Upper lobe of left lung (tissue), 6 donors: ENCODE results near the gene SCART1. TPM values are rescaled to one million over a fixed set of nuclear protein-coding genes. Genes with fewer than 3 reads are reported as not detected.

ENCODE experiments used
- ATAC-seq, 2 donors: fragments of 200-7000 bp; cut with Tn5 transposase; one replicate each; pipeline ENCODE4 v1.9.1; 2022; ENCODE audit warnings: mild to moderate bottlenecking in 2 of 2, moderate library complexity in 2 of 2; ENCODE audit not compliant: low FRiP score in 2 of 2
- DNase-seq, 2 donors: peaks; one replicate each; pipeline ENCODE4 v3.0.0-alpha.2; 2019 to 2020
- H3K27ac ChIP-seq, 4 donors: fragments of 200-600 bp; sonication (generic); one replicate each; pipeline ENCODE4 v1.5.1; 2016 to 2019
- H3K27me3 ChIP-seq, 4 donors: fragments of 200-600 bp; sonication (generic); one replicate each; pipeline ENCODE4 v1.5.1; 2017 to 2019
- H3K36me3 ChIP-seq, 4 donors: fragments of 200-600 bp; sonication (generic); one replicate each; pipeline ENCODE4 v1.5.1; 2016 to 2019
- H3K4me1 ChIP-seq, 4 donors: fragments of 200-600 bp; sonication (generic); one replicate each; pipeline ENCODE4 v1.5.1; 2018 to 2019
- H3K4me3 ChIP-seq, 4 donors: fragments of 200-600 bp; sonication (generic); one replicate each; pipeline ENCODE4 v1.5.1; 2017 to 2019; ENCODE audit warnings: mild to moderate bottlenecking in 2 of 4, moderate library complexity in 1 of 4
- H3K9me3 ChIP-seq, 4 donors: fragments of 200-600 bp; sonication (generic); one replicate each; pipeline ENCODE4 v1.5.1; 2018 to 2019
- EP300 ChIP-seq, 4 donors: sonication (generic); formaldehyde crosslinking; IDR thresholded peaks; one replicate each; pipeline ENCODE4 v1.5.1; 2017; ENCODE audit warnings: antibody characterized with exemption in 4 of 4, control low read depth in 2 of 4
- POLR2A ChIP-seq, 4 donors: fragments of 450-650 bp; IDR thresholded peaks; one replicate each; pipeline ENCODE4 v1.5.1; 2016 to 2017; ENCODE audit warnings: antibody characterized with exemption in 4 of 4, mild to moderate bottlenecking in 2 of 4
- POLR2AphosphoS5 ChIP-seq, 2 donors: sonication (generic); formaldehyde crosslinking; IDR thresholded peaks; one replicate each; pipeline ENCODE4 v1.5.1; 2017; ENCODE audit warnings: antibody characterized with exemption in 2 of 2
- WGBS, 2 donors: methylation state at CpG; one replicate each; pipeline ENCODE4 v1.1.5; 2017 to 2018; 5-methylcytosine and 5-hydroxymethylcytosine counted together
- total RNA-seq, 6 donors: library from RNA; depleted of rRNA in 4 of 6; stranded (reverse); fragments of >200 nt in 4 of 6; gene quantifications; one replicate each; pipeline versions ENCODE4 v1.1.0 to v1.2.1, GENCODE V29; 2016 to 2021
- TF ChIP-seq, protein P1 (sequence below), 6 experiments: fragments of 450-650 bp in 4 of 6; fragments of 200-600 bp in 2 of 6; sonication (generic) in 2 of 6; IDR thresholded peaks; one replicate each; pipeline ENCODE4 v1.5.1; 2016 to 2019; ENCODE audit warnings: antibody characterized with exemption in 6 of 6
- donor health status: DM: no; HTN: no; CAD: no; lungs with moderate emphysema.
- donor health status: DM: no; HTN: yes; CAD: no; lungs with severe emphysema.

The SCART1 gene
- total RNA-seq, 6 donors from 2014 or later: 1.1 to 31.4 (median 3.4) TPM

DNA sequence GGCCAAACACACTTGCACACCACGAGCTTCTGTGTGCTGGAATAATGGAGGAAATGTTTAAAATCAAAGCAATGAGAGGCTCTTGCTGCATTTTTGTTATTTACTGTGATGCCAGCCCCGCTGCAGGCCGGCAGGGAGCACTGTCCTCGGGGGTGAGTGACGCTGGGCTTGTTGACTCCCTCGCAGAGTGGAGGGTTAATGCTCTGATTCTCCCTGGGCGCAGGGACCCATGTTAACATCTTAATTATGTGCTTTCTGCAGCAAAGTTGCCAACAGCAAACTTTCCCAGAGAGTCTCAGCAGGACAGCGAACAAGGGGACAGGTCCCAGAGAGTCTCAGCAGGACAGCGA is 22.9 kb downstream of the SCART1 start:
- TF ChIP-seq, protein P1, sequence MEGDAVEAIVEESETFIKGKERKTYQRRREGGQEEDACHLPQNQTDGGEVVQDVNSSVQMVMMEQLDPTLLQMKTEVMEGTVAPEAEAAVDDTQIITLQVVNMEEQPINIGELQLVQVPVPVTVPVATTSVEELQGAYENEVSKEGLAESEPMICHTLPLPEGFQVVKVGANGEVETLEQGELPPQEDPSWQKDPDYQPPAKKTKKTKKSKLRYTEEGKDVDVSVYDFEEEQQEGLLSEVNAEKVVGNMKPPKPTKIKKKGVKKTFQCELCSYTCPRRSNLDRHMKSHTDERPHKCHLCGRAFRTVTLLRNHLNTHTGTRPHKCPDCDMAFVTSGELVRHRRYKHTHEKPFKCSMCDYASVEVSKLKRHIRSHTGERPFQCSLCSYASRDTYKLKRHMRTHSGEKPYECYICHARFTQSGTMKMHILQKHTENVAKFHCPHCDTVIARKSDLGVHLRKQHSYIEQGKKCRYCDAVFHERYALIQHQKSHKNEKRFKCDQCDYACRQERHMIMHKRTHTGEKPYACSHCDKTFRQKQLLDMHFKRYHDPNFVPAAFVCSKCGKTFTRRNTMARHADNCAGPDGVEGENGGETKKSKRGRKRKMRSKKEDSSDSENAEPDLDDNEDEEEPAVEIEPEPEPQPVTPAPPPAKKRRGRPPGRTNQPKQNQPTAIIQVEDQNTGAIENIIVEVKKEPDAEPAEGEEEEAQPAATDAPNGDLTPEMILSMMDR (IDR thresholded peaks at IDR 0.05): no peak
- no peak for TF ChIP-seq EP300 (IDR thresholded peaks at IDR 0.05)
- TF ChIP-seq POLR2AphosphoS5 (IDR thresholded peaks at IDR 0.05): no peak
- no peak for TF ChIP-seq POLR2A (IDR thresholded peaks at IDR 0.05)
- WGBS, 2 donors: 83 to 92% methylated on average over 4 to 9 of the region's 9 CpGs

GRCh38 chr10:133481086-133481643 is 27.4 kb downstream of the SCART1 start:
- no peak for TF ChIP-seq POLR2AphosphoS5 (IDR thresholded peaks at IDR 0.05)
- TF ChIP-seq POLR2A (IDR thresholded peaks at IDR 0.05): no peak
- TF ChIP-seq, protein P1 (IDR thresholded peaks at IDR 0.05): no peak
- no peak for TF ChIP-seq EP300 (IDR thresholded peaks at IDR 0.05)
- WGBS, 2 donors: 82 to 89% methylated on average over 3 to 11 of the region's 12 CpGs
- ATAC-seq: peak in 1 of 2 donors; percentile 26

More for the DNA sequence above, 22.9 kb downstream of the SCART1 start:
- H3K4me1 ChIP-seq: no peaks in the 10 kb centered on the region
- no peak overlapping the region for H3K4me3 ChIP-seq
- H3K36me3 ChIP-seq: no peaks in the 10 kb centered on the region
- H3K27ac ChIP-seq: no peak overlapping the region
- no peak for ATAC-seq
- H3K9me3 ChIP-seq: no peaks in the 10 kb centered on the region
- no peaks in the 10 kb centered on the region for H3K27me3 ChIP-seq
- DNase-seq: peak in 1 of 2 donors; percentile 20

DNA sequence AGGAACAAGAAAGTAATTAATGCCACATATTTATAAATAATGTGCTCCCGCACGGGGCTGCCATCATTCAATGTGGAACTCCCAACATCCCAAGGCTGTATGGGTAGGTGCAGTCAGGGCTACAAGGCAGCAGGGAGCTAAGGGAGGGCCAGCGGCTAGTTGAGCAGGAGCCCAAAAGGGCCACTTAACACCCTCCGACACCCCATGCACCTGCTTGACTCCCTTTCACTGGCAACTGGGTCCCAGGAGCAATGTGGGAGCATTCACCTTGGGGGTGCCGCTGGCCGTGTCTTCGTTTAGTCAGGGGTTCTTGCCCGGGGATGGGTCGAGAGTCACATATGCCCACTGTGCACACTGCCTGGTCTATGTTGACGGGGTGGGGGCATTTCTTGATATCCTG is 27.9 kb downstream of the SCART1 start:
- Histone ChIP-seq H3K27ac (no peak overlapping the region), H3K27me3 (no peaks in the 10 kb centered on the region), H3K4me3 (no peak overlapping the region), H3K36me3 (no peaks in the 10 kb centered on the region), H3K4me1 (no peaks in the 10 kb centered on the region), H3K9me3 (peaks cover 11 to 20% (median 18%) of the 10 kb centered on the region in 4 donors)
- ATAC-seq (no peak), DNase-seq (peak in 1 of 2 donors; percentile 2)
- WGBS, 2 donors: 85 to 91% methylated on average over 9 to 10 of the region's 10 CpGs
- TF ChIP-seq POLR2AphosphoS5 (IDR thresholded peaks at IDR 0.05): no peak
- no peak for TF ChIP-seq EP300 (IDR thresholded peaks at IDR 0.05)
- TF ChIP-seq, protein P1 (IDR thresholded peaks at IDR 0.05): no peak
- no peak for TF ChIP-seq POLR2A (IDR thresholded peaks at IDR 0.05)

More at GRCh38 chr10:133481086-133481643, 27.4 kb downstream of the SCART1 start:
- DNase-seq: peak in 1 of 2 donors; percentile 44
- no peaks in the 10 kb centered on the region for H3K36me3 ChIP-seq
- no peak overlapping the region for H3K27ac ChIP-seq
- H3K4me1 ChIP-seq: no peaks in the 10 kb centered on the region
- peaks cover 6 to 17% (median 16%) of the 10 kb centered on the region in 4 donors for H3K9me3 ChIP-seq
- H3K4me3 ChIP-seq: no peak overlapping the region
- no peaks in the 10 kb centered on the region for H3K27me3 ChIP-seq

DNA sequence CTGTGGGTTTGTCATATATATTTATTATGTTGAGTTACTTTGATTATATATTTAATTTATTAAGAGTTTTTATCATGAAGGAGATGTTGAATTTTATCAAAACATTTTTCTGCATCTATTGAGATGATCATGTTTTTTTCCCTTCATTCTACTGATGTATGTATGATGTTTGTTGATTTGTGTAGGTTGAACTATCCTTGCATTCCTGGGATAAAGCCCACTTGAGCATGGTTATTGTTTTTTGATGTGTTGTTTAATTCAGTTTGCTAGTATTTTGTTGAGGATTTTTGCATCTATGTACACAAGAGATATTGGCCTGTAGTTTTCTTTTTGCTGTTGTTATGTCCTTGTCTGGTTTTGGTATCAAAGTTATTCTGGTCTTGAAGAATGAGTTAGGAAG is 31.1 kb downstream of the SCART1 start:
- DNase-seq: no peak
- peaks cover 23 to 30% (median 28%) of the 10 kb centered on the region in 4 donors for H3K9me3 ChIP-seq
- H3K36me3 ChIP-seq: no peaks in the 10 kb centered on the region
- no peaks in the 10 kb centered on the region for H3K27me3 ChIP-seq
- H3K27ac ChIP-seq: no peak overlapping the region
- no peak overlapping the region for H3K4me3 ChIP-seq
- TF ChIP-seq POLR2AphosphoS5 (IDR thresholded peaks at IDR 0.05): no peak
- no peak for ATAC-seq
- H3K4me1 ChIP-seq: no peaks in the 10 kb centered on the region

- Histone ChIP-seq H3K27ac (no peak overlapping the region), H3K9me3 (peaks cover 25 to 30% (median 28%) of the 10 kb centered on the region in 4 donors), H3K27me3 (no peaks in the 10 kb centered on the region), H3K4me3 (no peak overlapping the region), H3K36me3 (no peaks in the 10 kb centered on the region), H3K4me1 (no peaks in the 10 kb centered on the region)
- ATAC-seq (no peak), DNase-seq (no peak)
- TF ChIP-seq POLR2A (IDR thresholded peaks at IDR 0.05) (no peak), EP300 (IDR thresholded peaks at IDR 0.05) (no peak), POLR2AphosphoS5 (IDR thresholded peaks at IDR 0.05) (no peak)
- TF ChIP-seq, protein P1 (IDR thresholded peaks at IDR 0.05): no peak
Measured at GRCh38 chr10:133487085-133487484, 33.3 kb downstream of the SCART1 start.
